GM21717 (cell line): ENCODE results near the gene VEPH1.
A peak's percentile ranks its signal among the peaks of the same experiment; 100 is the strongest.

Experiments
- ATAC-seq: cut with Tn5 transposase; IDR thresholded peaks from one replicate; pipeline ENCODE4 v1.9.1; 2021; ENCODE audit warnings: mild to moderate bottlenecking, moderate library complexity; ENCODE audit not compliant: unreplicated experiment

Gene VEPH1

DNA sequence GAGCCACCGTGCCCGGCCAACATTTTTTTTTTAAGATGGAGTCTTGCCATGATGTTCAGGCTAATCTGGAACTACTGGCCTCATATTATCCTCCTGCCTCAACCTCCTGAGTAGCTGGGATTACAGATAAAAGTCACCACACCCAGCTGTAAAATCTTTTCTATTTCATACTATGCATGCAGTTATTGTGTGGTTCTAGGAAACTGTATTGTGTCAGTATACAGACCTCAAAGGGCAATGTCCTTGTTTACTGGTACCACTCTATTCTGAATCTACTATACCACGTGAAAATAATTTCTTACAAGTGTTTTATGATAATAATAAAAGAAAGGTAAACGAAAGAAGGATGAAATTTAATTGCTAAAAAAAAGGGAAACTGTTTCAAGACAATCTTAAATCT, 190.0 kb downstream of the VEPH1 start:
- ATAC-seq: no peak

DNA sequence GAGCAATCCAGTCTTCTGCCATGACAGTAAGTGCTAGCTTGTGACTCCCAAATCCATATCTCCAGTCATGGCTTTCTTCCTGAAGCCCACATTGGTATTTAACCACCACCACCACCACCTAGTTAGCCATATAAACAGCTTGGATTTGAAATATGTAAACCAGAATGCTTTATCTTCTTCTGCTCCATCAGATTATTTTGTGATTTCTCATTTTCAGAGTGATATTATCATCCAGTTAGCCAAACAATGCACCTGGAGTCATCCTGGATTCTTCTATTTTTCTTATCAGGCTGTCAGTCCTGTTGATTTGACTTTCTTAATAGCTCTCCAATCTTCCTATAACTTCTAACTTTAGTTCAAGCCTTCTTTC, 190.9 kb downstream of the VEPH1 start:
- ATAC-seq: no peak

DNA sequence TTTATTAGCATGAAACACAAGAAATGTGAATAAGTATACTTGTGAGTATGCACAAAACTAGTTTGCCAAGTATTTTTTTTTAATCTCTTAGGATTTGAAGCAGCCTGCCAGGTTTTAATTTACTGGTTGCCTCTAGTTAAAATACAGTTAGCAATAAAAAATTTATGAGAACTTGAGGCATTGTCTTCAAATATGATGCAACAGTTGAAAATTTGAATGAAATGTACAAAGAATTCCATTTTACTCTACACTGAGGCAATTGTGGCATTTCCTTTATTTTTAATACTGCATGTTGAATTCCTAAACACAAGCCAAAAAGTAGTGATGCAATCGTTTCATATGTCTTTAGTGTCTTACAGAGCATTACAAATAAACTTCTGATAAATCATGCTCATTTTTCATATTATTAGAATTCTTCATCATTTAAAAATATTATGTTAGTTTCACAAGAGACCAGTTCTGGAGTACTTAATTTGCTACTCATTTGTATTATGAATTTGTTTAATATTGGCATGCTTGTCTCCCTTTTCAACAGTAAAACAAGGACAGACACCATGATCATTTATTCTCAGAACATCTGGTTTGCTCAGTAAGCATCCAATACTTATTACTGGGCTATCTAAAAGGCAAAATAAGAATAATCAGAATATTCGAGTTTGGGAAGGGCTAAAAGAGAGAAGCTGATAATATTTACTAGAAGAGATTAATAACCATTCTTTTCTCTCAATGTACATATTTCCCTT, 191.4 kb downstream of the VEPH1 start:
- ATAC-seq: no peak

DNA sequence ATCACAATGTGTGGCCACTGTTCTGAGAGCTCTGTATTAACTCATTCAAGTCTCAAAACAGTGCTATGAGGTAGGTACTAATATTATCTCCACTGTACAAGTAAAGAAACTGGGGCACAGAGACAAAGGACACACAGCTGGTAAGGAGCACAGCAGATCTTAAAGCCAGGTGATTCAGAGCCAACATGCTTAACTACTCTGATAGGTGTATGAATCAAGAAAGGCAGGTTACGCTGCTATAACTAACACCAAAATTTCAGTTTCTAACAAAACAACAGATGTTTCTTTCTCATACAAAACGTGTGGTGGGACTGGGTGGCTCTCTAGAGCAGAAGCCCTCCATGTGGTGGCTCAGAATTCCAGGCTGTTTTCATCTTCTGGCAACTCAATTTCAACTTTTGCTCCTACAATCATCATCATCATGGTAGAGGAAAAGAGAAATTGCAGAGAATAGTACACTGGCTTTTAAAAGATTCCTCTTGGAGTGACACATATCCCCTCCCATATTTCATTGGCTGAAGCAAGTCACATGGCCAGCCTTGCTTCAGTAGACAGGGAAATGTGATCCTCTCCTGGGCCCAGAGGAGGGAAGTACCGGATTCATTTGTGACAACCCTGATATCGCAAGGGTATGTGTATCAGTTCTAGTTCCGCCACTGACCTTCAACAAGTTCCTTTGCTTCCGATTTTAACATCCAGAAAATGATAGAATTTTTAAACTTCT, 192.7 kb downstream of the VEPH1 start:
- ATAC-seq: peak; percentile 68

DNA sequence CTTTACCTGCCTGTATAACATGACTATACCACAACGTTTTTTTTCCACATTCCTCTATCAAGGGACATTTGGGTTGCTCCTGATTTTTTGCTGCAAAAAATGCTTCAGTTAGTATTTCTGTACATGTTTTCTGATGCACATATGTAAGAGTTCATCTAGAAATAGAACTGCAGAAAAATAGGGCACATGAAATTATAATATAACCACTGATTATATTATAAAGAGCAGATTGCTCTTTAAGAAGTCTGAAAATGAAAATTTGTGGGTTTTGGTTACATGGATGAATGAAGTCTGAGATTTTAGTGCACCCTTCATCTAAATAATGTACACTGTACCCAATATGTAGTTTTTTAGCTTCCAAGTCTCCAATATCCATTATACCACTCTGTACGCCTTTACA, 196.7 kb downstream of the VEPH1 start:
- no peak for ATAC-seq

DNA sequence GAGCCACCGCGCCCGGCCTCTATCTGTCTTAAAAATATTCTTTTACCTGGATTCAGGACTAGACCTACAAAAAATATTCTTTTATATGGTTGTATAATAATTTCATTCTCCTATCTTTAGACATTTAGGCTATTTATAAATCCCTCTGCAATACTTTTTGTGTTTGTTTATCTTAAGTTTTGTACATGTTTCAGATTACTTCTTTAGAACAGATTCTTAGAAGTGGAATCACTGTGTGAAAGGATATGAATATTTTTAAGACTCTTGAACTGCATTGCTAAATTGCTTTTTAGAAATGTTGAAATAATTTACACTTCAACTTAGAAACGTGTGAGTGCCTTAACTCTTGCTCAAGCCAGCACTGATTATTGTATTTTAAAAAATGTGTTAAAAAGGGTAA, 197.8 kb downstream of the VEPH1 start:
- ATAC-seq: no peak

DNA sequence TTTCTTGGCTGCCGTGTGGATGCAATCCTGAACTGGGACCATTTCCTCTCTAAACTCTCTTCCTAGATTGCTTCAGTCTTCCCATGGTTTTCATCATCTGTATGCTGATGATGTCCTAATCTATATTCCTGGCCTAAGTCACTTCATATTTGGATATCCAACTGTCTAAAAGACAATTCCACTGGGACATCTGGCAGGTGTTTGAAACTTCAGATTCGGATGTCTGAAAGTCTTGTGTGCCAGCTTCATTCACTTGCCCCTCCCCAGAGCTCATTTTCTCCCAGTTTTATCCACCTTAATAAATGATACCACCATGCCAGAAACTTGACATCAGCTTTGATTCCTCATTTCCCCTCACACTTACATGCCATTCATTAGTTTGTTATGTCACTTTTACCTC, 201.5 kb downstream of the VEPH1 start:
- no peak for ATAC-seq

DNA sequence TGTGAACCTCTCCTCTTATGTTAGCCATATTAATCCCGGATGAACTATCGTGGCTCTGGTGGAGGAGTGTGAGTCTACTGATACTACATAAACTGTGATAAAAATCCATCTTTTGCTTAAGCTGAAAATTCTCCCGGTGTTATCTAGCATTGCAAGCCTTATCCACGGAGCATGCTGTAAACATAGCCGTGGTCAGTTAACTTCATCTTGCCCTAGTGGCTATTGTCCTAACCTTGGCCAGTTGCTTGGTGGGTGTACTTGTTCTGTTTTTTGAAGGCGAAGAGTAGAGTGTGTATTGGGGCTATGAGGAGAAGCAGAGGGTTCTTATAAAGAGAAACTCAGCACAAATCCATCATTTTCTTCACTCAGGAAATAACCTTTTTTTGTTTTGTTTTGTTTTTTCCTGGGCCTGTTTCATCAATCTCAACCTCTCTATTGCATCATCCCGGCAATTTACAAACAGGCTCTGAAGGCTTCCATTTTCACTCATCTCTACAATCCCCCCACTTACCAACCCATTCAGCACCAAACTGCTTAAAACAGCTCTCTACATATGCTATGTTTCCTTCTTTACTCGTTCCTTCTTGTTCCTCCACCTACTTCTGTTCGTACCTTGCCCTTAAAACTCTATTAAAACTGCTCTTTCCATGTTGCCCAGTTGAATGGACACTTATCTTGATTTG, 202.1 kb downstream of the VEPH1 start:
- ATAC-seq: no peak

DNA sequence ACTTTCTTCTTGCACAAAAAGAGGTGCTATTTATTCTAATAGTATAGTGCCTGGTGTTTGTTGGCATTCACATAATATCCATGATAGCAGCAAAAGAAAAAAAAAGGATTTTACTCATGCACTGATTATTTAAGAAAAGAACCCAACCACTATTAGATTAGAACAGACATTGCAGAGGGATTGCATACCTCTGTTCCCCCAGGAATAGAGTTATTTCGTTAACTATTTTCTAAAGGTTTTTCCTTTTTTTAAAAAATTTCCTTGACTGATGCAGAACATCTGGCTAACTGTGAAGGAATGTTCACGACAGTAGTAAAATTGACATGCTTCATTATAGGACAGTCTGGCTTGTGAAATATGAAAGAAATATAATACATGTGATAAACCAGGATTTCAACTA, 203.1 kb downstream of the VEPH1 start:
- ATAC-seq: no peak

DNA sequence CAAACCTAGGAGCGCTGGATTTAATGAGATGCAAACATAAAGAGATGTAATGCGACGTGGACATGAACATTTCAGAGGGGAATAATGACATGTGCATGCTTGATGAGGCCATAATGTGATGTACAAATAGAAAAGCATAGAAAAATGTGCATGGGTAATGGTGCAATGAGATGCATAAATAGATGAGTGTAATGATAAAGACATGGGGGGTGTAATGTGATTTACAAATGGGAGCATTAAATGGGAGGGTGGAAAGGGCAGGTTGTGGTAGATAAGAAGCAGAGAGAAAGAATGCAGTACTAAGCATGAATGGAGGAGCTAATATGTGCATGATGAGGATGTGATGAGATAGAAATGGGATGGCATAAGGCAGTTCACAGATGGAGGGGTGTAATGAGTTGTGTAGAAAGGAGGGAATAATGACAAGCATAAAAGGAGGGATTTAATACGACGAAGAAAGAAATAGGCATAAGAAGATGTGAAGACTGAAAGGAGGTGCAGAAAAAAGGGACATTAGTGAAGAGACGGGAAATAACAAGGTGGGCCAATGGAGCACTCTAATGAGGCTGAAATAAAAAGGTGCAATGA, 205.8 kb downstream of the VEPH1 start:
- ATAC-seq: no peak

DNA sequence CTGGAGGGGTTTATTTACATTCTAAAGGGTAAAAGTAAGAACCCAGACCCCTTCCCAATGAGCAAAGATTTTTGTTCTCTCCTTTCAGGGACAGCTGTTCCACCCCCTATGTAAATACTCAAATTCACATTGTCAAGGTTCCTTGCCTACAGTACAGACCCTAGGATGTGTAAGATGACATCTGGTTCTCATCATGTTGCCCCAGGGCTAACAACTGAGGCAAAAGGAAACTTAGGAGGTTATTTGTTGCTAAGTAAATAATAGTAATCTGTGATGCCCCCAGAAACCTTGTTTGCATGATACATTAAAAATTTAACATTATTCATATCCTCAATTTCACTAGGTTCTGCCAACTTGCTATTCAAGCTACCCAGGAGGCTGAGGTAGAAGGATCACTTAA, 208.3 kb downstream of the VEPH1 start:
- no peak for ATAC-seq

DNA sequence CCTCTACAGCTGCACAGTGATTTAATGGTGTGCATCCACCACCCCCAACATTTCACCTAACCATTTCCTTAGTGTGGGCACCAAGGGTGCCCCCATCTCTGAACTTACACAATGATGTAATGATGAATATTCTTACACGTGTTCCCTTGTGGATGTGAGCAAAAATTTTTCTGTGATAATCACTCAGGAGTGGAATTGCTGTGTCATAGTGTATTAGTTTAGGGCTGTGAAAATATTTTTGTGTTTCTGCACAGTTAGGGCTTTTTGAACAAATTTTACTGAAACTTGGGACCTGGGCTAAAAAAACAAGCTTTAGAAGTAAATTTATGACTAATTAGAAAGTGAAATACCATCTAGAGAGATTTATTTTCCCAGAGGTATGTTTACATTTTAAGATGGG, 208.7 kb downstream of the VEPH1 start:
- no peak for ATAC-seq

DNA sequence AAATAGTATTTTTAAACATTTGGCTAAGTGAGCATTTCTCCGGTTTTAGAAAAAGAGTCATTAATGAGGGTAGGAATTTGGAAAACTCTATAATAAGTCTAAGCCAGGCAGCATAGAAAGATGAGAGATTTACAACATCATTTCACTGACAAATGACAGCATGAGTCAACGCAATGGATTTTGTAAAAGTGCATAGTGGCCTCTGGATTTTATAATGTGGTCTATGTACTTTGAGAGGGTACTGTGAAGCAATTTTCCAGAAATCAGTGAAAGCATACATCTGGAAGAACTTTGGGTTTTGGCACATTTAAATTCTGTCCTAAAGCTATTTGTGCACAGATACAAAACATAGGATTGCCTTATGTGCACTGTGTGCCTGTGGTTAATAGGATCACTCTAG, 212.4 kb downstream of the VEPH1 start:
- no peak for ATAC-seq

DNA sequence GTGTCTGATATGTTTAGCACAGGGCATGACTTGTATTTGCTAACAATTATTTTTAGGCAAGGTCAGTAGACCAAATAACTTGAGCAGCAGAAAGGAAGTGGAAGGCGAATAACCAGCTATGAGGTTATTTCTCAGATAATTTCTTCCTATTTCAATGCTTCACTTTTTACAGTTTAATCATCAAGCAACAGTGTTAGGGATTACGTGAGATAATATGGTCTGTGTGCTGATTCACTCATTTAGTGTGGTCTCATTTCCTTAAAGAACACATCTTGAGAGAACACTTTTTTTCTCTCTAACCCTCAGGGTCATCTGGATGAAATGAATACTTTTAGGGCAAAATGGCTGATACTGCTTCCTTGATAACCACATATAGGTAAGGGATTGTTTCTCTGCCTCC, 217.2 kb downstream of the VEPH1 start:
- no peak for ATAC-seq

DNA sequence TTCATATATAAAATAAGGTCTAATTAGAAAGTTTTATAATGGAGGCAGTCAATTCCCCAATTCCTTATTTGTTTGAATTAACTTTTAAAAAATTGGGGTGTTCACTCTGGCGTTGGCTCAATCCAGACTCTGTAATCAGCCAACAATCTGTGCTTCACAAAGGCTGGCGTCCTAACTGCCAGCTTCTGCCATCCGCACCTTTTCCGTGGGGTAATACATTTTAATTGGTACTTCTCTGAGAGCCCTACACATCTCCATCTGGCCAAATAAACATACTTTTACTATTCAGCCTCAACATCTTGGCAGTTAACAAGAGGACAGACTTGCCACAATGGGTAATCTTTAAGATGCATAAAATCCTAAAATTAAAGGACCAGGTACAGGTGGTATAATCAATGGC, 218.1 kb downstream of the VEPH1 start:
- ATAC-seq: no peak

DNA sequence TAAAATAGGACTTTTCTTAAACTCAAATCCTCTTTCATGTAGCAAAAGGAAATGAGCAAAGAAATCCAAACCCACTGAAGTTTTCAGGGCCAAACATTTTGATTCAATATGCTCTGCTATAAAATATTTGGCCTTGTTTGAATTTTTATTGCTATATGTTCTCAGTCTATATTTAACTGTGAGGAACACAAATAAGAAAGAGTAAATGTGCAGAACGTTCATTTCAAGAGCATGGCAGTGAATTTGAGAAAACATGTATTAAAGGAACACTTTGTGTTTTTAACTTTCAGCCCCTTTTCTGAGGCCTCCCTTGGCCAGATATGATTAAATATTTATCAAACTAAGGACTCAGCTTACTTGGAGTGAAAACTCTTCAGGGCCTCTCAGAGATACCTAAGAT, 218.5 kb downstream of the VEPH1 start:
- no peak for ATAC-seq

DNA sequence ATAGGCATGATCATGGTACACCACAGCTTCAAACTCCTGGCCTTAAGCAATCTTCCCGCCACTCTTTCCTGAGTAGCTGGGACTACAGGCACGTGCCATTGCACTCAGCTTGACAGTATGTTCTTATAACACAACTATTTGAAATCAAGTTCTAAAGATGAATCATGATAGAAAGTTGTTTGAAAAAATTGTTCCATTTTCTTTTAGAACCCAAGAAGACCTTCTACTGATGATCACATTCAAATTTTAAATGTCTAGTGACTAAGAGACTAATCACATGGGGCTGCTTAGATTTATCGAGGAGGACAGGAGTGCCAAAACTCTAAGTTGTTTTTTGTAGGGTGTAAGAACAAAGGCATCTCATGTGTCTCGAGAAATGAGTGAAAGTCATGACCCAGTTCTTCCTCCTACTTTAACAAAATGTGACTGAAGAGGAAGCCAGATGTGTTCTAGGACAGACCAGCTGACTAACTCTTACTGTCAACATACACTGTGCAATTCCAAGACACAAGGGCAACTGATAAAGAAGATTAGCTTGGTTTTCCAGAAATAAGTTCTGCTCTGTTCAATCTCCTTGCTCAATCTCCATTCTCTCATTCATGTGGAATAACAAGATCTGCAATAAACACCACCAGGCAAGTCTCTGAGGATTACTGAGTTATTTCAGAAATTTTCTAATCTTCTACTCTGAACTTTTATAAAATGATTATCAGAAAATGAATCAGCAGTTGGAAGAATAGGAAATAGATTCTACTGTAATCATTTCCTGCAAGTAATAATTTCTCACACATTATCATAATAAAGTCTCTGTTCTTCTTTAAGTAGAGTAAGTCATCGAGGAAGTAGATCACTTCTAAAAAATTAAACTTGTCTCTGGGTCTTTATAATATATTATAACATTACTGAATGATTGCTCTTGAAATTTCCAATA, 220.7 kb downstream of the VEPH1 start:
- ATAC-seq: no peak

DNA sequence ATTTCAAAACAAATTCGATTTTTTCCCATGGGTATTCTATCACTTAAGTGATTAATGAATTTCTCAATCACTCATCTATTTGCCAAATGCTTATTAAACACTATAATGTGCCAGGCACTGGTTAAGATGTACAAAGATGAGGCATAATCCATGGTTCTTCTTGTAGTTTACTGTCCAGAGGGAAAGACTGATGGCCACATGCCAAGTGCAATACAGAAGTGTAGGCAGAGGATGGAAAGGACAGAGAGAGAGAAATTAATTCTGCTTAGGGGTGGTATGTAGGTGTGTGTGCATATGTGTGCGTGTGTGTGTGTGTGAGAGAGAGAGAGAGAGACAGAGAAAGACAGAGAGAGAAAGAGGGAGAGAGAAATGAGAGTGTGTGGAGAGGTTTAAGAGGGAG, 222.4 kb downstream of the VEPH1 start:
- ATAC-seq: no peak

DNA sequence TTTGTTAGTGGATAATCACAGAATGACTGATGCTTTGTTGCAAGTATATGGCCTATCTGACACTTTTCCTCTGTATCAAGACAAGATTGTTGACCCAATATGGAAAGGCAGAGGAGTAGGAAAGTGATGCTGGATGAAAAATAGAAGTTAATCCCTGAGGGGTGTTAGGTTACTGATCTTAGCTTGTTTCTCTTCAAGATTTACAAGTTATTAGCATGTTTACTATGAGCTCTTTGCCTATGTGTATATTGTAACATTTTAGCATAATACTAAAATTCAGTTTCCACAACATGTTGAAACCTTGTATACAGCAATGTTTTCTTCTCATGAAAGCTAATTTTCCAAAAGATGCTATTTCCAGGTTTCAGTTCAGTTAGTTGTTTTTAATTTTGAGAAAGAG, 222.9 kb downstream of the VEPH1 start:
- ATAC-seq: no peak

DNA sequence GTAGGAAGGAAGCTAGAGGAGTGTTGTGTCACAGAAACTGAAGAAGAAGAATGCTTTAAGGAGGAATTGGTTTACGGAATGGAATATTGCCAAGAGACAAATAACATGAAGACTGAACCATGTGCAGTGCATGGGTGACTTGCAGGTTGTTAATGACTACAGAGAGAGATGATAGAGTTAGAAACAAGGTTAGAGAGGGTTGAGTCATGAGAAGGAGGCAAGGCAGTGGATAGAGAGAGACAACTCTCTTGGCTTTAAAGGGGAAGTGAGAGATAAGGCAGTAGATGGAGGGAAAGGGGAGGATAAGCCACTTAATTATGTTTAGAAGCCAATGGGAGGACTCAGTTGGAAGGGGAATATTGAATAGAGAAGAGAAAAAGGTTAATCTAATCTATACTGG, 224.0 kb downstream of the VEPH1 start:
- no peak for ATAC-seq

DNA sequence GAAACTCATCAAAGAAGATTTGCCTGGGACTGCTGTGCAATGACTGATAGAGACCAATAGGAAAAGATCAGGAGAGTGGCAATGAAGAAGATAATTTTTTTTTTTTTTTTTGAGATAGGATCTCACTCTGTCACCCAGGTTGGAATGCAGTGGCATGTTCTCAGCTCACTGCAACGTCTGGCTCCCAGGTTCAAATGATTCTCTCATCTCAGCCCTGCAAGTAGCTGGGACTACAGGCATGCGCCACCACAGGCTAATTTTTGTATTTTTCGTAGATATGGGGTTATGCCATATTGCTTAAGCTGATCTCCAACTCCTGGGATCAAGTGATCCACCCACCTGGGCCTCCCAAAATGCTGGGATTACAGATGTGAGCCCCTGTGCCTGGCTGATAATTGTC, 226.4 kb downstream of the VEPH1 start:
- ATAC-seq: no peak
